GM12878 (cell line): Measurements from ENCODE around the gene SALL1. TPM values are rescaled to one million over a fixed set of nuclear protein-coding genes. Genes with fewer than 3 reads are reported as not detected.

Source experiments
- ATAC-seq: fragments of 200-7000 bp; cut with Tn5 transposase; 3 replicates; pipeline ENCODE4 v1.9.1; 2020; ENCODE audit warnings: mild to moderate bottlenecking, moderate library complexity
- BruUV-seq: library from RNA; stranded (reverse); fragments of 400-500 nt; replicated peaks from 2 replicates; lab custom pipeline; 2021; lab: Mats Ljungman, UMichigan
- CTCF ChIA-PET: fragments of 300-600 bp; sonication (Branson Sonifier 250); formaldehyde crosslinking; extraction: SDS; loops from one replicate; lab custom pipeline; 2021; ENCODE audit warnings: inconsistent platforms; lab: Yijun Ruan, JAX
- POLR2A ChIA-PET: fragments of 350-600 bp; formaldehyde crosslinking; extraction: SDS; loops from one replicate; lab custom pipeline; 2021; ENCODE audit warnings: inconsistent platforms; lab: Charles Lee
- RAD21 ChIA-PET: fragments of 300-600 bp; sonication (Branson Sonifier 250); formaldehyde crosslinking; loops from one replicate; lab custom pipeline; 2023; ENCODE audit warnings: antibody characterized with exemption; ENCODE audit not compliant: unreplicated experiment; lab: Charles Lee
- SMC1A ChIA-PET: fragments of 300-600 bp; sonication (Branson Sonifier 250); formaldehyde crosslinking; loops from one replicate; lab custom pipeline; 2023; ENCODE audit not compliant: unreplicated experiment, uncharacterized antibody; lab: Charles Lee
- DNase-seq: peaks from one replicate; pipeline ENCODE4 v3.0.0-alpha.2; 2011; ENCODE audit warnings: low read depth, low spot score
- FAIRE-seq: peaks from 3 replicates; lab custom pipeline; 2011; peaks lifted over from hg19 to GRCh38; lab: Jason Lieb, UNC
- H2AFZ ChIP-seq: 2 replicates; pipeline ENCODE4 v1.6.0; 2011; ENCODE audit warnings: low read depth, low read length, control low read depth; ENCODE audit not compliant: control insufficient read depth
- H3K27ac ChIP-seq: 2 replicates; pipeline ENCODE4 v1.5.1; 2011; ENCODE audit warnings: control low read depth; ENCODE audit not compliant: control insufficient read depth, insufficient read depth
- H3K27me3 ChIP-seq, 2 experiments: replicated peaks in 1 of 2; 2 replicates each; pipeline versions ENCODE4 v1.6.0 to v1.6.1; 2011; ENCODE audit warnings: low read length in 1 of 2; ENCODE audit not compliant: control insufficient read depth in 2 of 2, insufficient read depth in 2 of 2
- H3K36me3 ChIP-seq, 2 experiments: 2 replicates each; pipeline ENCODE4 v1.5.1; 2011; ENCODE audit warnings: low read length in 1 of 2; ENCODE audit not compliant: control insufficient read depth in 2 of 2, insufficient read depth in 2 of 2
- H3K4me1 ChIP-seq: 2 replicates; pipeline ENCODE4 v1.6.1; 2011; ENCODE audit warnings: mild to moderate bottlenecking, low read length, moderate library complexity, mixed read lengths; ENCODE audit not compliant: control insufficient read depth, insufficient read depth
- H3K4me2 ChIP-seq: 2 replicates; pipeline ENCODE4 v1.6.0; 2011; ENCODE audit warnings: control low read depth; ENCODE audit not compliant: control insufficient read depth, insufficient read depth
- H3K4me3 ChIP-seq: fragments of 200-600 bp; sonication (generic); 2 replicates; pipeline ENCODE4 v1.5.1; 2016
- H3K79me2 ChIP-seq: 2 replicates; pipeline ENCODE4 v1.6.0; 2011; ENCODE audit warnings: low read length; ENCODE audit not compliant: control insufficient read depth, insufficient read depth
- H3K9ac ChIP-seq: 2 replicates; pipeline ENCODE4 v1.8.0; 2011; ENCODE audit warnings: low read length, control low read depth, mixed read lengths; ENCODE audit not compliant: control insufficient read depth, insufficient read depth
- H3K9me3 ChIP-seq: replicated peaks from 3 replicates; pipeline ENCODE4 v1.5.1; 2011; ENCODE audit warnings: mild to moderate bottlenecking, low read length; ENCODE audit not compliant: control insufficient read depth, insufficient read depth
- H4K20me1 ChIP-seq: 2 replicates; pipeline ENCODE4 v1.6.0; 2011; ENCODE audit not compliant: control insufficient read depth, insufficient read depth
- CREB1 ChIP-seq: IDR thresholded peaks from 2 replicates; pipeline ENCODE4 v1.6.1; 2012; ENCODE audit warnings: low read depth, mild to moderate bottlenecking, inconsistent platforms
- LARP7 ChIP-seq: fragments of 450-650 bp; IDR thresholded peaks from 2 replicates; pipeline ENCODE4 v1.6.1; 2017; ENCODE audit warnings: mild to moderate bottlenecking
- POU2F2 ChIP-seq: IDR thresholded peaks from 3 replicates; pipeline ENCODE4 v1.6.1; 2011; ENCODE audit warnings: low read depth, mild to moderate bottlenecking, low read length, borderline replicate concordance
- RELA ChIP-seq: fragments of 450-650 bp; IDR thresholded peaks from 2 replicates; pipeline ENCODE4 v1.8.0; 2014; ENCODE audit warnings: borderline replicate concordance; ENCODE audit not compliant: partially characterized antibody
- SREBF1 ChIP-seq: IDR thresholded peaks from 2 replicates; pipeline ENCODE4 v1.6.1; 2012; ENCODE audit warnings: mild to moderate bottlenecking, low read length
- STAT3 ChIP-seq: IDR thresholded peaks from 2 replicates; pipeline ENCODE4 v1.6.1; 2011; ENCODE audit warnings: low read depth, low read length, improper control_type of control experiment
- TARDBP ChIP-seq: IDR thresholded peaks from 2 replicates; pipeline ENCODE4 v1.6.1; 2016; ENCODE audit warnings: borderline replicate concordance
- TCF12 ChIP-seq: IDR thresholded peaks from 2 replicates; pipeline ENCODE4 v1.6.1; 2011; ENCODE audit warnings: low read depth, mild to moderate bottlenecking, low read length
- TCF3 ChIP-seq: IDR thresholded peaks from 2 replicates; pipeline ENCODE4 v1.6.1; 2012; ENCODE audit warnings: low read depth, mild to moderate bottlenecking, low read length, borderline replicate concordance; ENCODE audit not compliant: insufficient read depth
- YBX1 ChIP-seq: fragments of 450-650 bp; IDR thresholded peaks from 2 replicates; pipeline ENCODE4 v1.6.1; 2016; ENCODE audit warnings: antibody characterized with exemption
- WGBS: methylation state at CpG from one replicate; pipeline ENCODE4 v1.1.6; 2016; ENCODE audit warnings: low lambda C conversion rate; ENCODE audit not compliant: insufficient replicate concordance, insufficient coverage; ENCODE audit errors: missing lambda C conversion rate; 5-methylcytosine and 5-hydroxymethylcytosine counted together
- in situ Hi-C: fragments of 300-500 bp; cut with MboI; formaldehyde crosslinking; loops from 9 replicates; pipeline ENCODE4 v1.14.3; 2018; ENCODE audit warnings: mixed read lengths
- intact Hi-C: fragments of 100-400 bp; cut with micrococcal nuclease; formaldehyde crosslinking; loops from one replicate; pipeline ENCODE4 v1.14.2; 2022; ENCODE audit not compliant: unreplicated experiment
- polyA plus RNA-seq, 11 experiments: library from polyadenylated mRNA; depleted of rRNA in 4 of 11; unstranded in 6 of 11; stranded (reverse) in 5 of 11; fragments of >200 nt; fragmentation: Nextera tagmentation in 4 of 11; fragmentation: Illumina TruSeq in 1 of 11; extraction: Ambion mirVana in 4 of 11; extraction: Trizol in 1 of 11; gene quantifications; 1 replicate in 1 of 11; 2 replicates in 10 of 11; pipeline versions ENCODE4 v1.2.1 to v1.2.3, GENCODE V29; 2011 to 2016; ENCODE audit warnings: inconsistent platforms in 2 of 11, missing spikeins in 2 of 11, low read depth in 1 of 11
- total RNA-seq, 4 experiments: library from RNA; depleted of rRNA in 3 of 4; stranded (reverse); fragments of >200 nt in 3 of 4; fragmentation: Illumina TruSeq in 1 of 4; extraction: Trizol in 1 of 4; gene quantifications; 2 replicates each; pipeline versions ENCODE4 v1.2.1 to v1.2.3, GENCODE V29; 2013 to 2021
- TF ChIP-seq, protein P1 (sequence below): IDR thresholded peaks from 2 replicates; pipeline ENCODE4 v1.6.1; 2012; ENCODE audit warnings: improper control_type of control experiment, low read depth, low read length; ENCODE audit not compliant: insufficient replicate concordance
- TF ChIP-seq, protein P2 (sequence below): fragments of 450-650 bp; IDR thresholded peaks from 2 replicates; pipeline ENCODE4 v1.6.1; 2016; ENCODE audit warnings: mild to moderate bottlenecking
- TF ChIP-seq, protein P3 (sequence below): IDR thresholded peaks from 2 replicates; pipeline ENCODE4 v1.6.1; 2011; ENCODE audit warnings: borderline replicate concordance, low read depth, mild to moderate bottlenecking, moderate library complexity, low read length; ENCODE audit not compliant: insufficient read depth, poor library complexity, severe bottlenecking
- TF ChIP-seq, protein P4 (sequence below): fragments of 450-650 bp; conservative IDR thresholded peaks from 2 replicates; pipeline ENCODE4 v1.6.1; 2017; ENCODE audit warnings: mild to moderate bottlenecking, moderate library complexity

SALL1 gene
- total and polyA plus RNA-seq, 10 of the 15 experiments (the other 5 are each of a cell fraction or from before 2014, with no cell fraction given) = 0.01 to 0.08 (median 0.03) TPM; not detected in 6

DNA sequence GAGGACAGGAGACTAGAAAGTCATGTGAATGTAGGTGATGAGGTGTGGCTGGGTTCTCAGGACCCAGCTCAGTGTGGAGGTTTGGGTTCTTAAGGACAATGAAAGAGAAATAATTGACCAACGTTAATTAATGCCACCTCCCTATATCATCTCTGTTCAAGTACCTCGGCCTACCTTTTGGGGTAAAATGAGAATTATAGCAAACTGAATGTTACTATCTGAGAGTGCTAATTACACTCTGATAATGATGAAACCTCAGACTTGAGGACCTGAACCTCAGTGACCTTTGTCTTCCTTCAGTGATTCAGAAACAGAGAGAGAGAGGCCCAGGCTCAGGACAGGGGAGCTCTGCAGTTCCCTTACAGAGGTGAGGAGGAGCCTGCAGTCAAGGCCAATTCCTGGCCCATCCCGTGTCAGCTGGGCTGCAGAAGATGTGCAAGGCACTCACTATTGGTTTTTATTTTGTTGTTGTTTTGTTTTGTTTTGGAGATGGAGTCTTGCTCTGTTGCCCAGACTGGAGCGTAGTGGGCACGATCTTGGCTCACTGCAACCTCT is 57.3 kb downstream of the SALL1 start:
- no peak overlapping the region for H3K27ac ChIP-seq
- no peaks in the 10 kb centered on the region for H3K4me1 ChIP-seq
- in situ Hi-C loops (no loop called here), intact Hi-C loops (no loop called here)
- H3K9ac ChIP-seq = no peak overlapping the region
- no peak overlapping the region for H2AFZ ChIP-seq
- CTCF ChIA-PET = no interaction called here
- no peak overlapping the region for H3K4me2 ChIP-seq
- POLR2A ChIA-PET = no interaction called here
- H3K4me3 ChIP-seq = no peak overlapping the region
- H3K9me3 ChIP-seq = no peaks in the 10 kb centered on the region
- no peaks in the 10 kb centered on the region for H3K27me3 ChIP-seq
- ATAC-seq (no peak), DNase-seq (no peak), FAIRE-seq (no peak)
- RAD21 ChIA-PET = no interaction called here
- no peaks in the 10 kb centered on the region for H3K79me2 ChIP-seq
- 12% methylated on average over 5 of the region's 5 CpGs for WGBS
- no peaks in the 10 kb centered on the region for H4K20me1 ChIP-seq
- TF ChIP-seq LARP7 = no peak
- TF ChIP-seq, protein P1, sequence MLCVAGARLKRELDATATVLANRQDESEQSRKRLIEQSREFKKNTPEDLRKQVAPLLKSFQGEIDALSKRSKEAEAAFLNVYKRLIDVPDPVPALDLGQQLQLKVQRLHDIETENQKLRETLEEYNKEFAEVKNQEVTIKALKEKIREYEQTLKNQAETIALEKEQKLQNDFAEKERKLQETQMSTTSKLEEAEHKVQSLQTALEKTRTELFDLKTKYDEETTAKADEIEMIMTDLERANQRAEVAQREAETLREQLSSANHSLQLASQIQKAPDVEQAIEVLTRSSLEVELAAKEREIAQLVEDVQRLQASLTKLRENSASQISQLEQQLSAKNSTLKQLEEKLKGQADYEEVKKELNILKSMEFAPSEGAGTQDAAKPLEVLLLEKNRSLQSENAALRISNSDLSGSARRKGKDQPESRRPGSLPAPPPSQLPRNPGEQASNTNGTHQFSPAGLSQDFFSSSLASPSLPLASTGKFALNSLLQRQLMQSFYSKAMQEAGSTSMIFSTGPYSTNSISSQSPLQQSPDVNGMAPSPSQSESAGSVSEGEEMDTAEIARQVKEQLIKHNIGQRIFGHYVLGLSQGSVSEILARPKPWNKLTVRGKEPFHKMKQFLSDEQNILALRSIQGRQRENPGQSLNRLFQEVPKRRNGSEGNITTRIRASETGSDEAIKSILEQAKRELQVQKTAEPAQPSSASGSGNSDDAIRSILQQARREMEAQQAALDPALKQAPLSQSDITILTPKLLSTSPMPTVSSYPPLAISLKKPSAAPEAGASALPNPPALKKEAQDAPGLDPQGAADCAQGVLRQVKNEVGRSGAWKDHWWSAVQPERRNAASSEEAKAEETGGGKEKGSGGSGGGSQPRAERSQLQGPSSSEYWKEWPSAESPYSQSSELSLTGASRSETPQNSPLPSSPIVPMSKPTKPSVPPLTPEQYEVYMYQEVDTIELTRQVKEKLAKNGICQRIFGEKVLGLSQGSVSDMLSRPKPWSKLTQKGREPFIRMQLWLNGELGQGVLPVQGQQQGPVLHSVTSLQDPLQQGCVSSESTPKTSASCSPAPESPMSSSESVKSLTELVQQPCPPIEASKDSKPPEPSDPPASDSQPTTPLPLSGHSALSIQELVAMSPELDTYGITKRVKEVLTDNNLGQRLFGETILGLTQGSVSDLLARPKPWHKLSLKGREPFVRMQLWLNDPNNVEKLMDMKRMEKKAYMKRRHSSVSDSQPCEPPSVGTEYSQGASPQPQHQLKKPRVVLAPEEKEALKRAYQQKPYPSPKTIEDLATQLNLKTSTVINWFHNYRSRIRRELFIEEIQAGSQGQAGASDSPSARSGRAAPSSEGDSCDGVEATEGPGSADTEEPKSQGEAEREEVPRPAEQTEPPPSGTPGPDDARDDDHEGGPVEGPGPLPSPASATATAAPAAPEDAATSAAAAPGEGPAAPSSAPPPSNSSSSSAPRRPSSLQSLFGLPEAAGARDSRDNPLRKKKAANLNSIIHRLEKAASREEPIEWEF = no peak
- no peak for TF ChIP-seq RELA
- TF ChIP-seq TCF12 = no peak
- TF ChIP-seq TARDBP = no peak
- no peak for TF ChIP-seq YBX1
- TF ChIP-seq, protein P2, sequence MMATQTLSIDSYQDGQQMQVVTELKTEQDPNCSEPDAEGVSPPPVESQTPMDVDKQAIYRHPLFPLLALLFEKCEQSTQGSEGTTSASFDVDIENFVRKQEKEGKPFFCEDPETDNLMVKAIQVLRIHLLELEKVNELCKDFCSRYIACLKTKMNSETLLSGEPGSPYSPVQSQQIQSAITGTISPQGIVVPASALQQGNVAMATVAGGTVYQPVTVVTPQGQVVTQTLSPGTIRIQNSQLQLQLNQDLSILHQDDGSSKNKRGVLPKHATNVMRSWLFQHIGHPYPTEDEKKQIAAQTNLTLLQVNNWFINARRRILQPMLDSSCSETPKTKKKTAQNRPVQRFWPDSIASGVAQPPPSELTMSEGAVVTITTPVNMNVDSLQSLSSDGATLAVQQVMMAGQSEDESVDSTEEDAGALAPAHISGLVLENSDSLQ = no peak
- no peak for TF ChIP-seq STAT3
- TF ChIP-seq CREB1 = no peak
- no peak for TF ChIP-seq TCF3
- TF ChIP-seq, protein P3, sequence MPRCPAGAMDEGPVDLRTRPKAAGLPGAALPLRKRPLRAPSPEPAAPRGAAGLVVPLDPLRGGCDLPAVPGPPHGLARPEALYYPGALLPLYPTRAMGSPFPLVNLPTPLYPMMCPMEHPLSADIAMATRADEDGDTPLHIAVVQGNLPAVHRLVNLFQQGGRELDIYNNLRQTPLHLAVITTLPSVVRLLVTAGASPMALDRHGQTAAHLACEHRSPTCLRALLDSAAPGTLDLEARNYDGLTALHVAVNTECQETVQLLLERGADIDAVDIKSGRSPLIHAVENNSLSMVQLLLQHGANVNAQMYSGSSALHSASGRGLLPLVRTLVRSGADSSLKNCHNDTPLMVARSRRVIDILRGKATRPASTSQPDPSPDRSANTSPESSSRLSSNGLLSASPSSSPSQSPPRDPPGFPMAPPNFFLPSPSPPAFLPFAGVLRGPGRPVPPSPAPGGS = no peak
- TF ChIP-seq, protein P4, sequence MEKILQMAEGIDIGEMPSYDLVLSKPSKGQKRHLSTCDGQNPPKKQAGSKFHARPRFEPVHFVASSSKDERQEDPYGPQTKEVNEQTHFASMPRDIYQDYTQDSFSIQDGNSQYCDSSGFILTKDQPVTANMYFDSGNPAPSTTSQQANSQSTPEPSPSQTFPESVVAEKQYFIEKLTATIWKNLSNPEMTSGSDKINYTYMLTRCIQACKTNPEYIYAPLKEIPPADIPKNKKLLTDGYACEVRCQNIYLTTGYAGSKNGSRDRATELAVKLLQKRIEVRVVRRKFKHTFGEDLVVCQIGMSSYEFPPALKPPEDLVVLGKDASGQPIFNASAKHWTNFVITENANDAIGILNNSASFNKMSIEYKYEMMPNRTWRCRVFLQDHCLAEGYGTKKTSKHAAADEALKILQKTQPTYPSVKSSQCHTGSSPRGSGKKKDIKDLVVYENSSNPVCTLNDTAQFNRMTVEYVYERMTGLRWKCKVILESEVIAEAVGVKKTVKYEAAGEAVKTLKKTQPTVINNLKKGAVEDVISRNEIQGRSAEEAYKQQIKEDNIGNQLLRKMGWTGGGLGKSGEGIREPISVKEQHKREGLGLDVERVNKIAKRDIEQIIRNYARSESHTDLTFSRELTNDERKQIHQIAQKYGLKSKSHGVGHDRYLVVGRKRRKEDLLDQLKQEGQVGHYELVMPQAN = no peak
- TF ChIP-seq SREBF1 = no peak
- TF ChIP-seq POU2F2 = no peak
- BruUV-seq = no TSS peak
- no peaks in the 10 kb centered on the region for H3K36me3 ChIP-seq
- SMC1A ChIA-PET = no interaction called here
